CD4-positive, alpha-beta T cell treated with Interleukin-6 for 4 hours (primary cell): ENCODE measurements around the gene CA12.
"Not testable (repeated sequence)": the region's sequence is repeated elsewhere in the genome, so short reads cannot be mapped to it uniquely, and the experiment has no call there.

Source experiments
- DNase-seq: peaks from one replicate; pipeline ENCODE4 v3.0.0-alpha.2; 2020; ENCODE audit warnings: mixed read lengths

CA12 gene

GRCh38 chr15:63354821-63355650 lies 26.6 kb downstream of the CA12 start:
- DNase-seq: no peak

- DNase-seq: no peak
Observed at GRCh38 chr15:63353887-63354286, 27.8 kb downstream of the CA12 start.

DNA sequence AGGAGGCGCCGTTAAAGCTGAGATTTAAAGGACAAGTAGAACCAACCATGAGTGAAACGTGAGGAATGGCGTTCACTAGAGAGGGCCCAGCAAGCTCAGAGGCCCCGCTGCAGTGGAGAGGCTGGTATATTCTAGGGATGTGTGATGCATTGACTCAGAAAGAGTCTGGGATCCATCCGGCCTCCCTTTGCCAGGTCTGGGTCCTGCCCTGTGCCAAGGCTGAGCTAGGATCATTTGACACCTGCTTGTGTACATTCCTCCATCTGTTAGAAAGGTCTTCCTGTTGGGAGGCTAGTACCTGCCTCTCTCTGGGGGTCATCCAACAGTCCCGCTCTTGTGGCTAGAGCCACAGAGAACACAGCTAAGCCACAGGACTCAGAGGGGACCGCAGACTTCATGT lies 28.4 kb downstream of the CA12 start:
- DNase-seq: no peak

DNA sequence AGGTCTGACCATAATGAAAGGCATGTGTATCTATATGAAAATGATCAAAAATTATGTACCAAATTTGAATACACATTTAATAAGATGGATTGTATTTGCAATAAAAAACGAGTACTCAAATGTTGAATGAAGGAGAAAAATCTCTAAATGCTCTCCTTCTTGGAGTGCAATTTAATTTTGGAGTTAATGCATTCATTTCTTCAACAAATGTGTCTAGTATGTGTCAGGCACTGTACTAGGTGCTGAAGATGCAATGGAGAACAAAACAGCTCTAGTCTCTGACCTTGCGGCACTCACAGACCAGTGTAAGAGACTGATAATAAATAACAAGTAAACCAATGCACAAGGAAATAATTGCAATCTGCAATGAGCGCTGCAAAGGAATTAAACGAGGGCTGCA lies 28.8 kb downstream of the CA12 start:
- DNase-seq: no peak

DNA sequence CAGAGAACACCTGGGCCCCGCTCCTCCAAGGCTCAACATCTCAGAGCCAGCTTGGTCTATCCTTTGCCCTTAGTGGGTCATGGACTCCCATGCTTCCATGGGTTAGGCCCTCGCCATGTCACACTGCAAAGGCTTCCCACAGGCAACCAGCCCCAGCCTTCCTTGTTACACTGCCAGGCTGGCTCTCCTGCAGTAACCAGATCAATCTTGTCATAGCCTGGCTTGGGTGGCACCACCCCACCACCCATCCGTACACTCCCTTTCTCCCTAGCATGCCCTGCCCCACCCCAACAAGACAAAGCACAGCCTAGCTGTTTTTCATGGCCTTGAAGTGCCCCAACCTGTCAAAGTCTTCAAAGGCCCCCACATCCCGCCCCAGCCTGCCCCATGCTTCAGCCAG lies 30.5 kb downstream of the CA12 start:
- DNase-seq: no peak

GRCh38 chr15:63350178-63350621 lies 31.4 kb downstream of the CA12 start:
- DNase-seq: no peak

DNA sequence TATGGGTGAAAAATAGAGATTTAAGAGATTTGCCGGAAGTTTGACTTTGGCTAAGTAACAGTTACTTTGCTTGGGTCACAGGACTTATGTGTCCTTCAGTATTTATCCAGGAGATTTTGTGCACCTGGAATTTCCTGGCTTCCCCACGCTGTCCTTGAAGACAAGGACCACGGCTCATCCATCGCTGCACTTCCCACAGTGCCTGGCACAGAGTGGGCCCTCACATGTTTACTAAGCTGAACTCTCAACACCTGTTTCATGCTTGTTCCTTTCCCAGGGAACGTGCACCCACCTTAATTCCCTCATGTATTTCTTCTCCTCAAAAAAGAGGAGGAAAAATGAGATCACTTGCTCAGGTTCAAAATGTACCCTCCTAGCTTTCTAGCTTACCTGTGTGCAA lies 32.0 kb downstream of the CA12 start:
- DNase-seq: no peak

DNA sequence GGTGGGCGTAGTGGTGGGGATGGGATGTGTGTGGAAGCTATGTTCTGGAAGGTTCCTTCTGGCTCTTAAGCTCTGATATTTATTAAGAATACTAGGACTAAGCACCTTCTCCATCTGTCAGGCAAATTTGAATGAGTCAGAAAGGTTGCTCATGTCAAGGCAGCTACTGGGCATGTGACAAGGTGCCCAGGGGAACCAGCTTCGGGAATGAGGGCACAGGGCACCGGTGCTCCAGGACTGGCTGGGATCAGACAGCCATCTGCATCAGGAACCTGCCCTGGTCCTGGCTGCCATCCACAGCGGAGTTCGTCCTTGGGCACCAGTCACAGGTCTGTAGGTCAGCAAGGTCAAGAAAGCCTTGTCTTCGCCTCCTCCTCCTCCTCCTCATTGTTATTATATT lies 32.5 kb downstream of the CA12 start:
- DNase-seq: no peak

GRCh38 chr15:63348392-63348791 lies 33.3 kb downstream of the CA12 start:
- DNase-seq: no peak

DNA sequence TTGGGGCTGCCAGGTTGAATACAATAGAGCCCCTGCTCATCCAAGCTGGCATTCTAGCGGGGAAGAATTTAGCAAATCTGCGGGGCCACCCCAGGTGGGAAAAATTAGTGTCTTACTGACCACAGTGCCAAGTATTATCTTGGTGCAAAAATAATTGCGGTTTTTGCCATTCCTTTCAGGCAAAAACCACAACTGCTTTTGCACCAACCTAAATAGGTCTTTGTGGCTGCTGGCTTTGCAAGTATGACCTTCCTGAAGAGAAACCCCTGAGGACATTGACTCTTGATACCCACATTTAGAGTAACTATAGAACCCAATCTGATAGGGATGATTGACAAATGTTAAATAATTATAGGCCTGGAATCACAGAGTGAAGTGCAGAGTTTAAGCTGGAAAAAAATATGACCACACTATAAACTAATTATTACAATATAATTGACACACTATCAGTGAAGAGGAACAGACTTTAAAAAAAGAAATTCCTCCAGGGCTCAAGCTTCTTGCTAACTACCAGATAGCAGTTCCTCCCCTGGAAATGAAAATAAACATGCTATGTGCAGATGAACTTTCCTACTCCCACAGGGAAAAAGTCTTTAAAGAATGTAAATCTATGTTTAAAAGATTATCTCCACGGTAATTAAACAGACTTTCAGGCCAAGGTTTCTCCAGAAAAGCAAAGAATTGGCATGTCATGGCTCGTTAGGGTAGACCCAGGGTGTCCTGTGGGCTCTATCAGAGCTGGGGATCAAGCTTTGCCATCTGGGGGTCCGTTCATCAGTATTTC lies 34.4 kb downstream of the CA12 start:
- no peak for DNase-seq

DNA sequence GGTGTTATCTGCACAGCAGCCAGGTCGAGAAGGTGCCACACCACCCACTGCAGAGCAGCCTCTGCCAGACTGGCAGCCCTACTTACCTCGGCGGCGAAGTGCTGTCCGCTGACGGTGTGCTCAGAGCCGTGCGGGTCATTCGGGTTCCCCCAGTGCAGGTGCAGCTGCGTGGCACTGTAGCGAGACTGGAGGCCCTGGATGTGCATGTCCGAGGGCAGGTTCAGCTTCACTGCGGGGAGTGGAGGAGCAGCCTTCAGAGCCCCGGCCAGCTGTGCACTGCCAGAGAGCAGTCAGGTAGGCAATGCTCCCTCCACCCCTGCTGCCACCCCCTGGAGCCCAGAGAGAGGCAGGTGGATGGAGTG lies 36.3 kb downstream of the CA12 start:
- no peak for DNase-seq

GRCh38 chr15:63344731-63345390 lies 36.8 kb downstream of the CA12 start:
- DNase-seq: no peak

DNA sequence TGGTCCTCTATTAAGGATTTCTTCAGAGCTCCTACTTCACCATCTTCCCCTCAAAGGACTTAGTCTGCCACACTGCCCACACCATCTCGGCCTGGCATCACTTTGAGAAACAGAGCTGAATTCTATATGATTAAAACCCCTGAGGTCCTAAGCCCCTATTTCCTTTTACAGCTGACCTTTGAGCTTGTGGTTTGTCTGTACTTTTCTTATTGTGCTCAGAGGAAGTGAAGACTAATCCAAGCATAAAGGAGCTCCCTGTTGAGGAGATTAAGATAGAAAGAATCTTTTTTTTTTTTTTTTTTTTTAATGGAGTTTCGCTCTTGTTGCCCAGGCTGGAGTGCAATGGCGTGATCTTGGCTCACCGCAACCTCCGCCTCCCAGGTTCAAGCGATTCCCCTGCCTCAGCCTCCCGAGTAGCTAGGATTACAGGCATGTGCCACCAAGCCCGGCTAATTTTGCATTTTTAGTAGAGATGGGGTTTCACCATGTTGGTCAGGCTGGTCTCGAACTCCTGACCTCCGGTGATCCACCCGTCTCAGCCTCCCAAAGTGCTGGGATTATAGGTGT lies 38.6 kb downstream of the CA12 start:
- DNase-seq: not testable (repeated sequence)

DNA sequence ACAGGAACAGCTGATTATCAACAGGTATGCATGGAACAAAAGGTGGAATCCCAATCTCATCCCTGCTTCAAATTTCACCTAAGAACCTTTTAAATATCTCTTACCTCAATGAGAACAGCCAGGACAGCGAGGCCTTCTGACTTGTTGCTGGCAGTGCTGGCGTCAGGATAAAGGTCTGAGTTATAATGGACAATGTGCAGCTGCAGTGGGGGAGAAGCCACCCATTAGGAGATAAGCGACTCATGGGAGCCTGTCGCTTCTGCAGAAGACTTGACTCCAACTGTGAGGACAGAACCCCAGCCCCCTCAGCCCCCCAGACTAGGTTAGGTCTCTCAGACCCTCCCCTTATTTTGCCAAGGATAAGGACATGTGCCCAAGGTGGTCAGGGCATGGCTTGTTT lies 39.7 kb downstream of the CA12 start:
- DNase-seq: no peak

DNA sequence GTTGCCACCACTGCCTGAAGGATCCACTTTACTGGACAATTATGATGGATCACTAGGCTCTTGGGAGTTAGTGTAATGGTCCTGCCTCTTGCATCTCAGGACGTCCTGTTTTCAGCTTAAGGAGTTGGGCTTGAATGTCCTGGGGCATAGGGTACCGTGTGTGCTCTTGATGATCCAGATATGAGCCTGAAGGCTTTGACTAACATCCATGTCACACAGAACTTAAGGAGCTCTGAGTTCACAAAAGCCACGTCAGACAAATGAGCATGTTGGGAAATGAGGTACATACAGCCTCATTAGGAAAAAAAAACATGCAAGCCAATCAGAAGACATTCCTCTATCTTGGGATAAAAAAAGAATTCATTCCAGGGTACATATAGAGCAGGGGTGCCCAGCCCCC lies 40.8 kb downstream of the CA12 start:
- no peak for DNase-seq

DNA sequence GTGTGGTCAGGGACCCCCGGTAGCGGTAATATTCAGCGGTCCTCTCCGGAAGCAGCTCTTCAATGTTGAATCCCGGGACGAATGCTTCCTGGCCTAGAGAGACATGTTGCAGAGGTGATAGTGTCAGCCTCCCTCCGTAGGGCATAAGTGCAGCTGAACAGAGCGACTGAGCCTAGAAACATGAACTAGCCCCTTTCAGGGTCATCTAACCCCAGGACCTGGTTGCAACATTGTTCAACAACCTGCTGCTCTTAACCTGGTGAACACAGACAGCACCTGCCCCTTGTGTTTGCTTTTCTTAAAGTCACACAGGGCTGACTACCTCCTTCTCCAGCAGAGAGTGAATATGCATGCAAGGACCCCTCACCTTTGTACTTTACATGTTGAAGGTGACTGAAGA lies 41.3 kb downstream of the CA12 start:
- no peak for DNase-seq

GRCh38 chr15:63339836-63340235 lies 41.8 kb downstream of the CA12 start:
- DNase-seq: no peak

DNA sequence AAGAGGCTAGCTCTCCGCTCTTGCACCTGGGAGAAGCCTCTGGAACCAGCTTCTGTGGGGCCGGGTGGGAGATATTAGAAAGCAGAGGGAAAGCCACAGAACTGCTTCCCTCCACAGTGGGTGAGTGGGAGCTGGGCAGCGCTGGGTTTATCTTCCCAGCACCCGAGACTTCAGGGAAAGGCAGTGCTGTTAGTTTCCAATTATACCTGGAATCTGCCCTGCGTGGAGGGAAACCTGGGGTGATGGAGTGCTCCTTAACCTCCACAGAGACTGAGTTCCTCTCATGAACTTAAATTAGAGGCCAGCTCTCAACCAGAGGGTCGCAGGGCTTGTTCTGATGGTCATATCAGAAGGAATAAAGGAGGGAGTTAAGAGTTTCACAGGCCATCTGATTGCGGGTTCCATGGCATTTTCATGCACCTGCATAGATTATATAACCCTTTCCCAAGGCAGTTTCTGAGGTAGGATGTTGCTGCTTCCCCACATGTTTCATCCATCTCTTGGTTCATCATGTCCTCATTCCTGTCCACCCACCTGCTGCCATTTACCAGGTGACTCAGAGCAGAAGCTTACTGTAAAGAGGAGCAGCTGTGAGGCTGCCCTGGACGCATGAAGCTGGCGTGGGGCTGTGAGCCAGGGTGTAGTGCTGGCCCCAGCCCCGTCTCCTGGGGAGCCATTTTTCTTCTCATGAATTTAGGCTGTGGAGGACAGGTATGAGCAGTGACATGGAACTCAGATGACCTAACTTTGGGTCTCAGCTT lies 42.5 kb downstream of the CA12 start:
- no peak for DNase-seq

DNA sequence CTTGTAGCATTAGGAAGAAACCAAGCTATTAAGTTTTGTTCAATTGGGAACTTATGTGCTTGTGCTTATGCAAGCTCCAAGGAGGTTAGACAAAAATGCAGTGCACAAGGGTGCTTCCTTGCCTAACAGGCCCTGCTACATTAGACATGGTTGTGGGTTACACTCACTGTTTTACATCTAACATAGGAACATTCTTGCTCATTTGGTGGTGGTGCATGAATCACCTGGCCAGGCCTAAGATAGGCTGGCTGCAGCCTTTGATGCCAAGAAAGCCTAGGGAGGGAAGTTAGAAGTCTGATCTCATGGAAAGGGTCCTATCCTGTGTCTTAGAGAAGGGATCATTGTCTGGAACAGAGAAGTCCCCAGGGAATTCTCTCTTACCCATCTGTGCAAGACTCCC lies 43.5 kb downstream of the CA12 start:
- DNase-seq: no peak

GRCh38 chr15:63337046-63337445 lies 44.6 kb downstream of the CA12 start:
- no peak for DNase-seq

DNA sequence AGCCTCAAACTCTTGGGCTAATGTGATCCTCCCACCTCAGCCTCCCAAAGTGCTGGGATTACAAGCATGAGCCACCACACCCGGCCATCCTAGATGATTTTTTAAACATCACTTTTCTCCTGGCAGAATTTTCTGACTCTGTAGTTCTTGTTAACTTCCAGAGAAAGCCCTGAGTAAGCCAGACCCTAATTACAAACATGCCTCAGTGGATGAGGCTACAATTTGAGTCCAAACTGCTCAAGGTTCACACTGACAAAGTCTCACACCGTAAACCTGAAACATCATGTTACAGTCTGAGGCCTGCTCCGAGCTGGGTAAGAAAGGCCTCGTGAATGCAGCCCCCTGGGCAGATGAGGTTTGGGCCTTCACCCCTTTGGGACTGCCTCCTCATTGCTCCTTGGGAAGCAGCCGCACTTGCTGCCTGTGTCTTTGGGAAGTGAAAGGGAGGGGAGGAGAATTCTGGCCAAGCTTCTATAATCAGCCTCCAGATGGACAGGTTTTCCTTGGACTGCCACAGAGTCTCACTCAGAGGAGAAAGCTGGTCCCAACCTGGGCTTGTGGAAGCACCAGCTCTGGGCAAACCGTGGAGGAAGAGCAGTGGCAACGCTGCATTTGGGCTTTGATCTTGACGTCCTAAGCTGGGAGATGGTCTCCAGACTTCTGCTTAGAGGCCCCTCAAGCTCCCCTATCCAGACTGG lies 46.0 kb downstream of the CA12 start:
- no peak for DNase-seq

GRCh38 chr15:63334821-63335220 lies 46.8 kb downstream of the CA12 start:
- DNase-seq: no peak
